ENCODE data around the gene UGT1A8.
"Not testable (repeated sequence)": the region's sequence is repeated elsewhere in the genome, so short reads cannot be mapped to it uniquely, and the experiment has no call there.

UGT1A8 gene

DNA sequence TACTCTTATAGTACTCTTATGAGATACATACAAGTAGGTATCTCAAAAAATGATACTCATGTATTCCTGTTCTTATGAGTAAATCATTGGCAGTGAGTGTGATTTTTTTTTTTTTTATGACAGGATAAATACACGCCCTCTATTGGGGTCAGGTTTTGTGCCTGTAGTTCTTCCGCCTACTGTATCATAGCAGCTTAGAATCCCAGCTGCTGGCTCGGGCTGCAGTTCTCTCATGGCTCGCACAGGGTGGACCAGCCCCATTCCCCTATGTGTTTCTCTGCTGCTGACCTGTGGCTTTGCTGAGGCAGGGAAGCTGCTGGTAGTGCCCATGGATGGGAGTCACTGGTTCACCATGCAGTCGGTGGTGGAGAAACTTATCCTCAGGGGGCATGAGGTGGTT is at the start of gene UGT1A8:
TSS of gene UGT1A8 (plus strand) at position 158 of the 400 bp plus-strand sequence. CDS start at position 233, 75 bp downstream.
- not testable (repeated sequence) for DNase-seq (ENCODE audit: low spot score)

DNA sequence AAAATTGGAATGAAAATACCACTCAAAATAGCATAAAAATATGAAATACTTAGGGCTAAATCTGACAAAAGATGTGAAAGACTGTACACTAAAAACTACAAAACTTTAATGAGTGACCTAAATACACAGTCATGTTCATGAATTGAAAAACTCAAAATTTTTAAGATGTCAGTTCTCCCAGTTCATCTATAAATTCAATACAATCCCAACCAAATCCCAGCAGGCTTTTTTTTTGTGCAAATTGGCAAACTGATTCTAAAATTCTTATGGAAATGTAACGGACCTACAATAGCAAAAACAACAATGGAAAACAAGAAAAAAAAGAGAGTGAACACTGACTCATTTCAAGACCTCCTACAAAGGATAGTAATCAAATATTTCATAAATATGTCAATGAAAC is 46.4 kb upstream of the UGT1A8 start:
- no peak for DNase-seq (ENCODE audit: low spot score)

- DNase-seq (ENCODE audit: low spot score): no peak
These were observed 46.0 kb upstream of the UGT1A8 start for GRCh38 chr2:233571462-233571861.

DNA sequence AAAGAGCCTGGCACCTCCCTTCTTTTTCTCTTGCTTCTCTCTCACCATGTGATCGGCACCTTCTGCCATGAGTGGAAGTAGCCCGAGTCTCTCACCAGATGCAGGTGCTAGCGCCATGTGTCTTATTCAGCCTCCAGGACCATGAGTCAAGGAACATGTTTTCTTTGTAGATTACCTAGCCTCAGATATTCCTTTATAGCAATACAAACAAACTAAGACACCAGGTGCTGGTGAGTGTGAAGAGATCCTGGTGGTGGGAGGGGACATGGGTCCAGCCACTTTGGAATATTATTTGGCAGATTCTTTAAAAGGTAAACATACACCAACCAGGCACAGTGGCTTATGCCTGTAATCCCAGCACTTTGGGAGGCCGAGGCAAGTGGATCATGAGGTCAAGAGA is 45.0 kb upstream of the UGT1A8 start:
- no peak for DNase-seq (ENCODE audit: low spot score)

DNA sequence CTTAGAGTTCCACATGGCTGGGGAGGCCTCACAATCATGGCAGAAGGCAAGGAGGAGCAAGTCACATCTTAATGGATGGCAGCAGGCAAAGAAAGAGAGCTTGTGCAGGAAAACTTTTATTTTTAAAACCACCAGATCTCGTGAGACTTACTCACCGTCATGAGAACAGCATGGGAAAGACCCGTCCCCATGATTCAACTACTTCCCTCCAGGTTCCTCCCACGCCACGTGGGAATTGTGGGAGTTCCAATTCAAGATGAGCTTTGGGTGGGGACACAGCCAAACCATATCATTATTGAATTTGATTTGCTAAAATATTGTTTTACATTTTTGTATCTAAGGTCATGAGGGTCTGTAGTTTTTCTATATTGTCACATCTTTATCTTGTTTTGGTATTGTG is 40.1 kb upstream of the UGT1A8 start:
- not testable (repeated sequence) for DNase-seq (ENCODE audit: low spot score)

- not testable (repeated sequence) for DNase-seq (ENCODE audit: low spot score)
These were observed 34.0 kb upstream of the UGT1A8 start for GRCh38 chr2:233583217-233583965.

DNA sequence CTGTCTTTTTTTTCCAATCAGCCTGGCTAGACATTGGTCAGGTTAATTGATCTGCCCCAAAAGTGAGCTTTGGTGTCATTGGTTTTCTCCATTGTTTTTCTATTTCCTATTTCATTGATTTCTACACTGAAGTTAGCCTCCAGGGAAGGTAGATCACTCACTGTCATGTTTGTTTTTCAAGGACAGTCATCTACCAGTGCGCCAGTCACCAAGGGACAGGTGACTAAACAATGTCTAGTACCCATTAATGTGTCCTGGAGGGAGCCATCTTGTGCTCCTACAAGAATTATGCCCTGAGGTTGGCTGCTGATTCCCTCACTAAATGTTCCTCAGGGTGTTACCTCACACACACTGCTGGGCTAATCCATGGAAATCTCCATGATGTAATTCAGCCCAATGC is 33.2 kb upstream of the UGT1A8 start:
- DNase-seq (ENCODE audit: low spot score): no peak

DNA sequence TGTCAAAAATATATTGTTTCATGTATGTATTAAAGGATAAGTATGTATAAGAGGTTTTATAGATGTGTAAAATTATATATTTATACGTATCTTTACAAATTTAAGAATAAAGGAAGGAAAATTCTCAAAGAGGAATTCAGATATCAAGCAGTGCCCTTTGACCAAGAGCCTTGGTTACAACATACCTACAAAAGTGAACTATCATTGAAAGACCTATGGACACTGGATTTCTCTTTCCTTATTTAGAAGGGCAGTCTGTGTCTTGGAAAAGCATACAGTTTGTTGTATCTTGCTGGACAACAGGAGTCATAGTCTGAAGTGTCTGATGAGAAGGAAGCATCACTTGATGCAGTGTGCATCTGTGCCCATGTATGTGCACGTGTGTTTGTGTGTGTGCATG is 29.0 kb upstream of the UGT1A8 start:
- DNase-seq (ENCODE audit: low spot score): no peak

DNA sequence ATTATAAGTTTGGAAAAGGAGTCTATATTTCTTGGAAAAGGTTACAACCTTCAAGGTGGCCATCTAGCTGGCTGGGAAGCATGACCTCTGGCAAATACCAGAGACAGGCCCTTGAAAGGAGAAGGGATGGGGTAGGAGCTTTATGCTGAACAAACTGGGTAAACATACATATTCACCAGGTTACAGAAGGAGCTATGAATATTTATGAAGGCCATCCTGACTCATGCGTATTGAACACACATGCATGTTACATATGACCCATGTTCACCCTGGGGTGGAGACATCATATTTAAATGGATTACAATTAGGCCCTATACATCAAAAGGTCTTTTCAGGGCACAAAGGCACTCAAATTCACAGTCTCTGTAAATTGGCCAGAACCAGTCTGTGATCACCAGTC is 24.7 kb upstream of the UGT1A8 start:
- DNase-seq (ENCODE audit: low spot score): not testable (repeated sequence)

GRCh38 chr2:233593201-233593600 is 24.2 kb upstream of the UGT1A8 start:
- no peak for DNase-seq (ENCODE audit: low spot score)

GRCh38 chr2:233597522-233597921 is 19.9 kb upstream of the UGT1A8 start:
- DNase-seq (ENCODE audit: low spot score): no peak

DNA sequence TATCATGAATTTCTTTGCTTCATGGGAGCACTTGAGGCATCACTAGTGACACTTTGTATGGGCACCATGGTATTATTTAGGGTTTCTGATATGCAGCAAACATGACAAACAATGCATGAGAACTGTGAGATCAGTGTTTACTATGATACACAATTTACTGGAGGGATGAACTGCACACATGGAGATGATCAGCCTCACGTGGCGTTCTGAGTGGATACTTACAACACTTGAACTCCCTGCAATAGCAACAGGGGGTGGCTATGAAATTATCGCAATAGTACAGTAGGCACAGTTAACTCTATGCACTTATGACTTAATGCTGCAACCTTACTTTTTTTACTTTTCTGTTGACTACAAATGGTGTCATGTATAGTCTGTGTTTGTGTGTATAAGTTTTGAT is 18.5 kb upstream of the UGT1A8 start:
- DNase-seq (ENCODE audit: low spot score): no peak

GRCh38 chr2:233600386-233600785 is 17.0 kb upstream of the UGT1A8 start:
- no peak for DNase-seq (ENCODE audit: low spot score)

- no peak for DNase-seq (ENCODE audit: low spot score)
These were observed 15.4 kb upstream of the UGT1A8 start for GRCh38 chr2:233602076-233602475.

- no peak for DNase-seq (ENCODE audit: low spot score)
These were observed 13.9 kb upstream of the UGT1A8 start for GRCh38 chr2:233603520-233603919.

DNA sequence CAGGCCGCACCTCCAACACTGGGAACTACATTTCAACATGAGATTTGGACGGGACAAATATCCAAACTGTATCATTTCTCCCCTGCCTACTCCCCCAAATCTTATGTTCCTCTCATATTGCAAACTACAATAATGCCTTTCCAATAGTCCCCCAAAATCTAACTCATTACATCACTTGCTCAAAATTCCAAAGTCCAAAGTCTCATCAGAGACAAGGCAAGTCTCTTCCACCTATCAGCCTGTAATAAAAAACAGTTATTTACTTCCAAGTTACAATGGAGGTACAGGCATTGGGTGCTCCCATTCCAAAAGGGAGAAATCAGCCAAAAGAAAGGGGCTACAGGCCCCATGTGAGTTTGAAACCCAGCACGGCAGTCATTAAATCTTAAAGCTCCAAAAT is 12.6 kb upstream of the UGT1A8 start:
- DNase-seq (ENCODE audit: low spot score): no peak

DNA sequence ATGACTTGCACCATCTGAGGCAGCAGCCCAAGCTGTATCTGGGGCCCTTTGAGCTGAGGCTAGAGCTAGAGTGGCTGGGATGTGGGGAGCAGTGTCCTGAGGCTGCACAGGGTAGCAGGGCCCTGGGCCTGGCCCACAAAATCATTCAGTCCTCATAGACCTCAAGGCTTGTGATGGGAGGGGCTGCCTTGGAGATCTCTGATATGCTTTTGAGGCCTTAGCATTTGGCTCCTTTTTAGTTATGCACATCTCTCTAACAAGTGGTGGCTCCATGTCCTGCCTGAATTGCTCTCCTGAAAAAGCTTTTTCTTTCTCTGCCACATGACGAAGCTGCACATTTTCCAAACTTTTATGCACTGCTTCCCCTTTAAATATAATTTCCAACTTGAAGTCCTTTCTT is 11.8 kb upstream of the UGT1A8 start:
- DNase-seq (ENCODE audit: low spot score): no peak

GRCh38 chr2:233611284-233611683 is 6.1 kb upstream of the UGT1A8 start:
- no peak for DNase-seq (ENCODE audit: low spot score)

- DNase-seq (ENCODE audit: low spot score): no peak
These were observed 2.8 kb downstream of the UGT1A8 start for GRCh38 chr2:233620204-233620603.

DNA sequence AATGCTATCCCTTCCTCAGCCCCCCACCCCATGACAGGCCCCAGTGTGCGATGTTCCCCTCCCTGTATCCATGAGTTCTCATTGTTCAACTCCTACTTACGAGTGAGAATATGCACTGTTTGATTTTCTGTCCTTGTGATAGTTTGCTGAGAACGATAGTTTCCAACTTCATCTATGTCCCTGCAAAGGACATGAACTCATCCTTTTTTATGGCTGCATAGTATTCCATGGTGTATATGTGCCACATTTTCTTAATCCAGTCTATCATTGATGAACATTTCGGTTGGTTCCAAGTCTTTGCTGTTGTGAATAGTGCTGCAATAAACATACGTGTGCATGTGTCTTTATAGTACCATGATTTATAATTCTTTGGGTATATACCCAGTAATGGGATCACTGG is 4.4 kb downstream of the UGT1A8 start:
- DNase-seq (ENCODE audit: low spot score): not testable (repeated sequence)

DNA sequence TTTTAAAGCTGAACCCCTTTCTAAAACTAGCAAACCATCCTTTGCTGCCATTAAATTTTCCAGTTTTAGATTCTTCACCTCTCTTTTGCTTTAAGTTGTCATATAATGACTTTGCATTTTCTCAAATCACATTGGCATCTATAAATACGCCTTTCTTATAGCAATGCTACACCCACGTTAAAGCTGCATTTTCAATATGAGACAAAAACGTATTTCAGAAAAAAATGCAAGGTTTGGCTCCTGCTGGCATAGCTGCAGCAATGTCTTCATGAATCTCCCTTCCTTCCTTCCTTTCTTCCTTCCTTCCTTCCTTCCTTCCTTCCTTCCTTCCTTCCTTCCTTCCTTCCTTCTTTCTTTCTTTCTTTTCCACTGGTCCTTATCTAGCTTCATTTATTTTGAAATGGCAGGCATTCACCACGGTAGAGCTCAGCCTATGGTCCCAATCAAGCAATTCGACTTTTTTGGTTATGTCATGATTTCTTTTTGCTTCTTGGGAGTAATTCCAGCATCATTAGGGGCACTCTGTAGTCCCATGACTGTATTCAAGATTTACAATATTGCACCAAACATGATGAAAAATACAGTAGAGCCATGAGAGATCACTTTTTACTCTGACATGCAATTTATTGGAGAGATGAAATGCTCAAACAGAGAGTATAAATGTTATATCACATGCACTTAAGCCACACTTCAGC is 10.0 kb downstream of the UGT1A8 start:
- no peak for DNase-seq (ENCODE audit: low spot score)

DNA sequence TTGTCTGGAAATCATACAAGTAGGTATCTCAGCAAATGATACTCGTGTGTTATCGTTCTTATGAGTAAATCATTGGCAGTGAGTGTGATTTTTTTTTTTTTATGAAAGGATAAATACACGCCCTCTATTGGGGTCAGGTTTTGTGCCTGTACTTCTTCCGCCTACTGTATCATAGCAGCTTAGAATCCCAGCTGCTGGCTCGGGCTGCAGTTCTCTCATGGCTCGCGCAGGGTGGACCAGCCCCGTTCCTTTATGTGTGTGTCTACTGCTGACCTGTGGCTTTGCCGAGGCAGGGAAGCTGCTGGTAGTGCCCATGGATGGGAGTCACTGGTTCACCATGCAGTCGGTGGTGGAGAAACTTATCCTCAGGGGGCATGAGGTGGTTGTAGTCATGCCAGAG is 18.9 kb downstream of the UGT1A8 start, which contains the start of gene UGT1A10:
TSS of gene UGT1A10 (plus strand) at position 143 of the 400 bp plus-strand sequence. CDS start at position 218, 75 bp downstream.
- DNase-seq (ENCODE audit: low spot score): not testable (repeated sequence)

GRCh38 chr2:233638836-233639235 is 21.4 kb downstream of the UGT1A8 start:
- DNase-seq (ENCODE audit: low spot score): no peak

DNA sequence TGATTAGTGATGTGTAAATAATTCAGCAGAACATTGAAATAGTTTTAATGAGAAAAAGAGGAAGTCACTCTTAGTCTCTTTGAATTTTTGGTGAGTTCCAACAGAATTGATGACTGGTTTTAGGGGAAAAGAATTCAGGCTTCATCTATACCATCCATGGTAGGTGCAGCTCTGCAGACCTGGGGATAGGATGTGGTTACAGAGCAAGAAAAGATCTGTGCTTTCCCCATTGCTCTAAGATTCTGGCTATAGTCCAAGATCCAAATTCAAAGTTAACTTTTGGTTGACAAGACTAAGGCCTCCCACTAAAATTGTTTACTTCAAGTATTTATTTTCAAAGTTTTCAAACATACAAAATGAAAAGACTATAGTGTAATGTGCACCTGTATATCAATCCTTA is 22.4 kb downstream of the UGT1A8 start:
- DNase-seq (ENCODE audit: low spot score): no peak

Measured in kidney capillary endothelial cell (primary cell).